Vagina (tissue), 2 donors: Measurements from ENCODE around the gene CRHBP. TPM values are rescaled to one million over a fixed set of nuclear protein-coding genes. Genes with fewer than 3 reads are reported as not detected.

Experiments
- DNase-seq, 2 donors: peaks; one replicate each; pipeline ENCODE4 v3.0.0-alpha.2; 2017; ENCODE audit errors: extremely low spot score in 2 of 2
- H3K27ac ChIP-seq: fragments of 200-600 bp; sonication (generic); one replicate; pipeline ENCODE4 v1.5.1; 2019
- H3K27me3 ChIP-seq: fragments of 200-600 bp; sonication (generic); one replicate; pipeline ENCODE4 v1.5.1; 2019
- H3K36me3 ChIP-seq, 2 donors: fragments of 200-600 bp; sonication (generic); one replicate each; pipeline ENCODE4 v1.5.1; 2017 to 2019
- H3K4me1 ChIP-seq: fragments of 200-600 bp; sonication (generic); one replicate; pipeline ENCODE4 v1.5.1; 2019
- H3K4me3 ChIP-seq, 2 donors: fragments of 200-600 bp; sonication (generic); 1 replicate in 1 of 2; 2 replicates in 1 of 2; pipeline ENCODE4 v1.5.1; 2016 to 2019
- H3K9me3 ChIP-seq: fragments of 200-600 bp; sonication (generic); one replicate; pipeline ENCODE4 v1.5.1; 2019
- POLR2A ChIP-seq, 2 donors: fragments of 450-650 bp; IDR thresholded peaks; one replicate each; pipeline ENCODE4 v1.6.1; 2017; ENCODE audit warnings: antibody characterized with exemption in 2 of 2, mild to moderate bottlenecking in 2 of 2, moderate library complexity in 2 of 2
- POLR2AphosphoS5 ChIP-seq, 2 donors: sonication (generic); formaldehyde crosslinking; IDR thresholded peaks; one replicate each; pipeline ENCODE4 v1.9.0; 2017; ENCODE audit warnings: antibody characterized with exemption in 2 of 2, mild to moderate bottlenecking in 2 of 2, low read depth in 1 of 2; ENCODE audit not compliant: insufficient read depth in 1 of 2
- intact Hi-C: fragments of 100-400 bp; cut with DNase I; formaldehyde crosslinking; loops from one replicate; pipeline ENCODE4 v1.15.1; 2023
- total RNA-seq: library from RNA; depleted of rRNA; stranded (reverse); fragments of >200 nt; gene quantifications from one replicate; pipeline ENCODE4 v1.2.3, GENCODE V29; 2016
- TF ChIP-seq, protein P1 (sequence below), 3 experiments: fragments of 450-650 bp in 2 of 3; fragments of 200-600 bp in 1 of 3; sonication (generic) in 1 of 3; IDR thresholded peaks; one replicate each; pipeline ENCODE4 v1.5.1; 2017 to 2019; ENCODE audit warnings: antibody characterized with exemption in 3 of 3, mild to moderate bottlenecking in 2 of 3, moderate library complexity in 2 of 3

CRHBP gene
- total RNA-seq, 1 donor from 2014 or later = 5.9 TPM

DNA sequence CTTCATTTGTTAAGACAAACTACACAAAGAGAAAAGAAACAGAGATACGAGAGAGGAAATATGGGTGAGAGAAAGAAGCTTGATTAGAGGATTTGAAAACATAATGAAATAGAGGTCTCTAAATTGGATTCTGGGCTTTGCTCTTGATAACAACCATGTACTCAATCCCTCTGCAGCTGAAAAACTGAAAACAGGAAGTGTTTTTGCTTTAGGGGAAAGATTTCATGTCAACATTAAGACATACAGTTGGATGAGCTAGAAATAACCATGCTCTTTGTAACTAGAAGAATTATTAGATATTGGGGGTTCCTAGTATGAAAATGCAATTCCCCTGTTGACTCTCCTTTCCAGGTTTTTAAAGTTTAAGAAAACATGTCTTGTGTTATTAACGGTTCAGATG lies 21.9 kb downstream of the CRHBP start:
- Histone ChIP-seq H3K4me3 (no peak overlapping the region), H3K27me3 (no peaks in the 10 kb centered on the region), H3K27ac (no peak overlapping the region), H3K36me3 (no peaks in the 10 kb centered on the region), H3K9me3 (no peaks in the 10 kb centered on the region), H3K4me1 (no peaks in the 10 kb centered on the region)
- TF ChIP-seq POLR2AphosphoS5 (IDR thresholded peaks at IDR 0.05; ENCODE audit: insufficient read depth in 1 of 2, low read depth in 1 of 2) = no peak
- TF ChIP-seq POLR2A (IDR thresholded peaks at IDR 0.05) = no peak
- TF ChIP-seq, protein P1, sequence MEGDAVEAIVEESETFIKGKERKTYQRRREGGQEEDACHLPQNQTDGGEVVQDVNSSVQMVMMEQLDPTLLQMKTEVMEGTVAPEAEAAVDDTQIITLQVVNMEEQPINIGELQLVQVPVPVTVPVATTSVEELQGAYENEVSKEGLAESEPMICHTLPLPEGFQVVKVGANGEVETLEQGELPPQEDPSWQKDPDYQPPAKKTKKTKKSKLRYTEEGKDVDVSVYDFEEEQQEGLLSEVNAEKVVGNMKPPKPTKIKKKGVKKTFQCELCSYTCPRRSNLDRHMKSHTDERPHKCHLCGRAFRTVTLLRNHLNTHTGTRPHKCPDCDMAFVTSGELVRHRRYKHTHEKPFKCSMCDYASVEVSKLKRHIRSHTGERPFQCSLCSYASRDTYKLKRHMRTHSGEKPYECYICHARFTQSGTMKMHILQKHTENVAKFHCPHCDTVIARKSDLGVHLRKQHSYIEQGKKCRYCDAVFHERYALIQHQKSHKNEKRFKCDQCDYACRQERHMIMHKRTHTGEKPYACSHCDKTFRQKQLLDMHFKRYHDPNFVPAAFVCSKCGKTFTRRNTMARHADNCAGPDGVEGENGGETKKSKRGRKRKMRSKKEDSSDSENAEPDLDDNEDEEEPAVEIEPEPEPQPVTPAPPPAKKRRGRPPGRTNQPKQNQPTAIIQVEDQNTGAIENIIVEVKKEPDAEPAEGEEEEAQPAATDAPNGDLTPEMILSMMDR (IDR thresholded peaks at IDR 0.05) = no peak
- intact Hi-C loops = no loop called here
- DNase-seq = no peak

- DNase-seq = no peak
- no peaks in the 10 kb centered on the region for H3K4me1 ChIP-seq
- no peaks in the 10 kb centered on the region for H3K36me3 ChIP-seq
- H3K27me3 ChIP-seq = no peaks in the 10 kb centered on the region
- H3K4me3 ChIP-seq = no peak overlapping the region
- TF ChIP-seq POLR2AphosphoS5 (IDR thresholded peaks at IDR 0.05; ENCODE audit: insufficient read depth in 1 of 2, low read depth in 1 of 2) = no peak
- TF ChIP-seq, protein P1 (IDR thresholded peaks at IDR 0.05) = no peak
- TF ChIP-seq POLR2A (IDR thresholded peaks at IDR 0.05) = no peak
- no peak overlapping the region for H3K27ac ChIP-seq
- intact Hi-C loops = no loop called here
- H3K9me3 ChIP-seq = no peaks in the 10 kb centered on the region
Observed at GRCh38 chr5:76978869-76979268, 26.0 kb downstream of the CRHBP start.

DNA sequence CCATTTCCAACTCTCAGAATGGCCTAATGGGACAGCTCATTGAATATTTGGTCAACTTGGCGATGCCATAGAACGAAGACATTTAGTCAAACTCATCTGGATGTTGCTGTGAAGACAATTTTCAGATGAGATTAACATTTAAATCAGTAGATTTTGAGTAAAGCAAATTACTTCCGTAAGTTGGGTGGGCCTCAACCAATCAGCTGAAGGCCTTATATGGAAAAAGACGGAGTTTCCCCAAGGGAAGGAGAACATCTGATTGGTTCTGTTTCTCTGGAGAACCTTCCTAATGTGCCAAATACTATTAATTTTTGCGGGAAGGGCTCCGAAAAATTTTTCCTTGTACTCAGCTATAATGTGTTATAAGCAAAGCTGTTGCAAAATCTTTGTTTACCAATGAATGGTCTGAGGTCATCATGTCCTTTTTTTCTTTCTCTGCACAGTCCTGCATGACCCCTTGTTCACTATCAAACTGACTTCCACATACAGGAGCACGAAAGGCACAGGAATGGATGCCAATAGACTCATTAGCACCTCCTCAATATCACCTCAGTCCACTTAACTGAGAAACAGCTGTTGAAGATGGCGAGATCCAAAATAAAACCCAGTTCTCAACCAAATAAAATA lies 27.8 kb downstream of the CRHBP start:
- H3K9me3 ChIP-seq = no peaks in the 10 kb centered on the region
- H3K27ac ChIP-seq = no peak overlapping the region
- H3K4me3 ChIP-seq = no peak overlapping the region
- H3K4me1 ChIP-seq = no peaks in the 10 kb centered on the region
- no peaks in the 10 kb centered on the region for H3K36me3 ChIP-seq
- intact Hi-C loops = no loop called here
- H3K27me3 ChIP-seq = no peaks in the 10 kb centered on the region
- TF ChIP-seq, protein P1 (IDR thresholded peaks at IDR 0.05) = no peak
- TF ChIP-seq POLR2A (IDR thresholded peaks at IDR 0.05) (no peak), POLR2AphosphoS5 (IDR thresholded peaks at IDR 0.05; ENCODE audit: insufficient read depth in 1 of 2, low read depth in 1 of 2) (no peak)
- DNase-seq = no peak

DNA sequence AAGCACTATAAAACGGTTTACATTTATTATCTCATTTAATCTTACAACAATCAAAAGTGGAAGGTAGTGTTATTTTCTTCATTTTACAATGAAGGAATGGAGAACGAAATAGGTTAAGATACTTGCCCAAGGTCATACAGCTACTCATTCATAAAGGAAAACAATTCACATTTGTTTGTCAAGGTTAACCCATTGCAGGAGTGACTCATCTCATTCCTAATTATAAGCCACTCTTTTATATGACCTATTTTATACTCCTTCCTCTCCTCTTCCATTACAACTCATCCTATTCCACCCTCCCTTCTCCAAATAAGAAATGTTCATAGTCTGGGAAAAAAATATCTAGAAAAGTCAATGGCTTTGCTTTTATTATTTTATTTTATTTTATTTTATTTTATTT lies 29.6 kb downstream of the CRHBP start:
- intact Hi-C loops = no loop called here
- Histone ChIP-seq H3K4me1 (no peaks in the 10 kb centered on the region), H3K36me3 (no peaks in the 10 kb centered on the region), H3K27me3 (no peaks in the 10 kb centered on the region), H3K4me3 (no peak overlapping the region), H3K9me3 (no peaks in the 10 kb centered on the region), H3K27ac (no peak overlapping the region)
- TF ChIP-seq POLR2AphosphoS5 (IDR thresholded peaks at IDR 0.05; ENCODE audit: insufficient read depth in 1 of 2, low read depth in 1 of 2) = no peak
- TF ChIP-seq POLR2A (IDR thresholded peaks at IDR 0.05) = no peak
- TF ChIP-seq, protein P1 (IDR thresholded peaks at IDR 0.05) = no peak
- DNase-seq = no peak

GRCh38 chr5:76983468-76983867 lies 30.6 kb downstream of the CRHBP start:
- Histone ChIP-seq H3K36me3 (no peaks in the 10 kb centered on the region), H3K27me3 (no peaks in the 10 kb centered on the region), H3K9me3 (no peaks in the 10 kb centered on the region), H3K4me1 (no peaks in the 10 kb centered on the region), H3K4me3 (no peak overlapping the region), H3K27ac (no peak overlapping the region)
- intact Hi-C loops = no loop called here
- DNase-seq = no peak
- TF ChIP-seq, protein P1 (IDR thresholded peaks at IDR 0.05) = no peak
- TF ChIP-seq POLR2A (IDR thresholded peaks at IDR 0.05) (no peak), POLR2AphosphoS5 (IDR thresholded peaks at IDR 0.05; ENCODE audit: insufficient read depth in 1 of 2, low read depth in 1 of 2) (no peak)
